ENCODE results near the gene CCDC34.

The CCDC34 gene

GRCh38 chr11:27403195-27403594 is 40.2 kb upstream of the CCDC34 start:
- TF ChIP-seq CTCF (IDR thresholded peaks at IDR 0.05): no peak
- DNase-seq: no peak
- Histone ChIP-seq H3K36me3 (no peaks in the 10 kb centered on the region), H3K27me3 (no peaks in the 10 kb centered on the region), H3K4me1 (peaks cover 0 to 35% (median 24%) of the 10 kb centered on the region in 4 donors), H3K27ac (no peak overlapping the region), H3K4me3 (no peak overlapping the region), H3K9me3 (no peaks in the 10 kb centered on the region)
- intact Hi-C loops (cut with DNase I; ENCODE audit: low total_unique reads): loop anchor here (10.0 kb wide), 1 partner anchor 72 kb away; the partner anchor contains the start of gene LGR4

GRCh38 chr11:27402450-27402849 is 39.4 kb upstream of the CCDC34 start:
- no peaks in the 10 kb centered on the region for H3K9me3 ChIP-seq
- peaks cover 0 to 33% (median 24%) of the 10 kb centered on the region in 4 donors for H3K4me1 ChIP-seq
- intact Hi-C loops (cut with DNase I; ENCODE audit: low total_unique reads): loop anchor here (10.0 kb wide), 1 partner anchor 72 kb away; the partner anchor contains the start of gene LGR4
- no peaks in the 10 kb centered on the region for H3K27me3 ChIP-seq
- no peak overlapping the region for H3K4me3 ChIP-seq
- no peaks in the 10 kb centered on the region for H3K36me3 ChIP-seq
- DNase-seq: no peak
- no peak for TF ChIP-seq CTCF (IDR thresholded peaks at IDR 0.05)
- H3K27ac ChIP-seq: no peak overlapping the region

- no peak for TF ChIP-seq CTCF (IDR thresholded peaks at IDR 0.05)
- H3K4me1 ChIP-seq: peaks cover 0 to 34% (median 24%) of the 10 kb centered on the region in 4 donors
- H3K36me3 ChIP-seq: no peaks in the 10 kb centered on the region
- no peaks in the 10 kb centered on the region for H3K27me3 ChIP-seq
- intact Hi-C loops (cut with DNase I; ENCODE audit: low total_unique reads): loop anchor here (10.0 kb wide), 1 partner anchor 73 kb away; the partner anchor contains the start of gene LGR4
- no peak overlapping the region for H3K4me3 ChIP-seq
- no peaks in the 10 kb centered on the region for H3K9me3 ChIP-seq
- H3K27ac ChIP-seq: no peak overlapping the region
- no peak for DNase-seq
These were observed 38.9 kb upstream of the CCDC34 start for GRCh38 chr11:27401833-27402316.

- no peak for TF ChIP-seq CTCF (IDR thresholded peaks at IDR 0.05)
- DNase-seq: no peak
- Histone ChIP-seq H3K4me1 (peaks cover 0 to 30% (median 24%) of the 10 kb centered on the region in 4 donors), H3K4me3 (no peak overlapping the region), H3K27me3 (no peaks in the 10 kb centered on the region), H3K9me3 (no peaks in the 10 kb centered on the region), H3K27ac (no peak overlapping the region), H3K36me3 (no peaks in the 10 kb centered on the region)
- intact Hi-C loops (cut with DNase I; ENCODE audit: low total_unique reads): loop anchor here (10.0 kb wide), 1 partner anchor 73 kb away; the partner anchor contains the start of gene LGR4
These were observed 38.3 kb upstream of the CCDC34 start for GRCh38 chr11:27401280-27401832.

DNA sequence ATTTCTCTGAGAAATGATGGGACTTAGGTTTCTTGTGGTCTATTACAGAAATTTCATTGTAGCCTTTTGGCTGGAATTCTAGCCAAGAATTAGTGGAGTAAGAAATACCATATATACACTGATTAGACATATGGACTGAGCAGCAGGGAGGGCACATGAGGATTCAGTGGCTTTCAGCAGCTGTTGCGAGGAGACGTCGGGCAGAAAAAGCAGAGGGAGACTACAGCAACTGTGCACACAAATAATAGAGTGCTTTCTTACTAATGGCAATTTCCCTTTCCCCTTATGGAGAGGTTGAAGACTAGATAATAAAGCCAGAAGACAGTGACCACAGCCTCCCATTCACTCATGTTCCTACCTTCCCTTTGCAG is 35.4 kb upstream of the CCDC34 start:
- Histone ChIP-seq H3K27me3 (no peaks in the 10 kb centered on the region), H3K9me3 (no peaks in the 10 kb centered on the region), H3K4me3 (no peak overlapping the region), H3K27ac (no peak overlapping the region), H3K4me1 (peaks cover 0 to 20% (median 3%) of the 10 kb centered on the region in 4 donors), H3K36me3 (no peaks in the 10 kb centered on the region)
- no peak for DNase-seq
- intact Hi-C loops (cut with DNase I; ENCODE audit: low total_unique reads): no loop called here
- TF ChIP-seq CTCF (IDR thresholded peaks at IDR 0.05): no peak

Data from tibial artery (tissue), 4 donors.